Psoas muscle (tissue), 8 donors: ENCODE measurements around the gene SP3. TPM values are rescaled to one million over a fixed set of nuclear protein-coding genes. Genes with fewer than 3 reads are reported as not detected.

Experiments
- ATAC-seq, 4 donors: fragments of 200-7000 bp; cut with Tn5 transposase; one replicate each; pipeline ENCODE4 v1.9.1; 2020; ENCODE audit warnings: moderate library complexity in 3 of 4, mild to moderate bottlenecking in 2 of 4
- DNase-seq, 2 donors: peaks; one replicate each; pipeline ENCODE4 v3.0.0-alpha.2; 2020
- H3K27ac ChIP-seq: fragments of 200-600 bp; one replicate; pipeline ENCODE4 v1.8.0; 2022
- H3K27me3 ChIP-seq, 3 donors: fragments of 200-600 bp in 1 of 3; one replicate each; pipeline versions ENCODE4 v1.6.1 to v1.8.0; 2013 to 2022; ENCODE audit warnings: low read length in 2 of 3, mild to moderate bottlenecking in 2 of 3, moderate library complexity in 1 of 3; ENCODE audit not compliant: insufficient read depth in 3 of 3
- H3K36me3 ChIP-seq, 2 donors: fragments of 200-600 bp in 1 of 2; one replicate each; pipeline versions ENCODE4 v1.6.1 to v1.8.0; 2013 to 2022; ENCODE audit warnings: low read depth in 1 of 2, mild to moderate bottlenecking in 1 of 2, moderate library complexity in 1 of 2; ENCODE audit not compliant: insufficient read depth in 1 of 2
- H3K4me1 ChIP-seq: fragments of 200-600 bp; one replicate; pipeline ENCODE4 v1.8.0; 2022
- H3K4me3 ChIP-seq: fragments of 200-600 bp; one replicate; pipeline ENCODE4 v1.8.0; 2022; ENCODE audit warnings: mild to moderate bottlenecking
- H3K9me3 ChIP-seq: fragments of 200-600 bp; one replicate; pipeline ENCODE4 v1.8.0; 2022
- WGBS, 3 donors: extraction: QIAGEN DNeasy Blood & Tissue Kit; methylation state at CpG; one replicate each; pipeline versions ENCODE4 v1.1.6 to v1.1.7; 2013; 5-methylcytosine and 5-hydroxymethylcytosine counted together
- intact Hi-C, 2 donors: fragments of 100-400 bp; cut with DNase I; formaldehyde crosslinking; loops; one replicate each; pipeline versions ENCODE4 v1.11.0 to v1.14.2; 2022
- polyA plus RNA-seq, 3 donors: library from polyadenylated mRNA; stranded (reverse); fragments of 200-250 nt; gene quantifications; one replicate each; pipeline ENCODE4 v1.2.3, GENCODE V29; 2013
- total RNA-seq, 4 donors: library from RNA; stranded (reverse); fragmentation: NEBNext Ultra II Directional in 2 of 4; extraction: Animal tissue kit (Norgen Biotek cat#: 25700) in 2 of 4; gene quantifications; one replicate each; pipeline versions ENCODE4 v1.2.1 to v1.2.4, GENCODE V29; 2021 to 2023
- TF ChIP-seq, protein P1 (sequence below): fragments of 200-600 bp; IDR thresholded peaks from one replicate; pipeline ENCODE4 v1.8.0; 2022; ENCODE audit warnings: antibody characterized with exemption
- donor health status: healthy with polysubstance abuse.
- donor health status: DM: no; HTN: no; CAD: no; lungs with moderate emphysema.
- donor health status: Bipolar disorder and iron deficiency.
- donor health status: healthy.
- donor health status: DM: yes; HTN: yes; CAD: no.
- donor health status: DM: no; HTN: no; CAD: no.
- donor health status: DM: no; HTN: no; CAD: no.
- donor health status: DM: yes; HTN: yes; CAD: no.

The SP3 gene
- total and polyA plus RNA-seq, 7 donors = 13.9 to 52.0 (median 38.2) TPM

DNA sequence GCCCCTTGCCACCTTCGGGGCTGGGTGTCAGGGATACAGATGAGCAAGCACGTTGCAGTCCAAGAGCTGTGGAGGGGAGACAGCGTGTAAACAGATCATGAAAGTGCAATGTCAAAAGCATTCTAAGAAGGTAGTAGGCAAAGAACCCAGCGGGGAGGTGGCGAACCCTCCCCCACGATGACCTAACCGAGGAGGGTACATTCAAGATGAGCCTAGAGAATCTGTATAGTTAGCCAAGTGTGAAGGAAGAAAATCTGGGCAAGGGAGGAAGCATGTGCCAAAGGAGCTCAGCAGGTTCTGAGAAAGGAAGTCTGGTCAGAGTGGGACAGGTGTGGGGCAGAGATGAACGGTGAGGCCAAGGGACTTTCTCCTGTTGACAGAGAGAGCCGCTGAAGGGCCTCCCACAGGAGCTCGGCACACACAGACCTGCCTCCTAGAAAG is 106.9 kb downstream of the SP3 start:
- TF ChIP-seq, protein P1, sequence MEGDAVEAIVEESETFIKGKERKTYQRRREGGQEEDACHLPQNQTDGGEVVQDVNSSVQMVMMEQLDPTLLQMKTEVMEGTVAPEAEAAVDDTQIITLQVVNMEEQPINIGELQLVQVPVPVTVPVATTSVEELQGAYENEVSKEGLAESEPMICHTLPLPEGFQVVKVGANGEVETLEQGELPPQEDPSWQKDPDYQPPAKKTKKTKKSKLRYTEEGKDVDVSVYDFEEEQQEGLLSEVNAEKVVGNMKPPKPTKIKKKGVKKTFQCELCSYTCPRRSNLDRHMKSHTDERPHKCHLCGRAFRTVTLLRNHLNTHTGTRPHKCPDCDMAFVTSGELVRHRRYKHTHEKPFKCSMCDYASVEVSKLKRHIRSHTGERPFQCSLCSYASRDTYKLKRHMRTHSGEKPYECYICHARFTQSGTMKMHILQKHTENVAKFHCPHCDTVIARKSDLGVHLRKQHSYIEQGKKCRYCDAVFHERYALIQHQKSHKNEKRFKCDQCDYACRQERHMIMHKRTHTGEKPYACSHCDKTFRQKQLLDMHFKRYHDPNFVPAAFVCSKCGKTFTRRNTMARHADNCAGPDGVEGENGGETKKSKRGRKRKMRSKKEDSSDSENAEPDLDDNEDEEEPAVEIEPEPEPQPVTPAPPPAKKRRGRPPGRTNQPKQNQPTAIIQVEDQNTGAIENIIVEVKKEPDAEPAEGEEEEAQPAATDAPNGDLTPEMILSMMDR = no peak
- 39 to 47% (median 43%) methylated on average over 10 of the region's 10 CpGs for WGBS, 3 donors
- ATAC-seq = no peak

More for the DNA sequence above, 106.9 kb downstream of the SP3 start:
- Histone ChIP-seq H3K27me3 (no peaks in the 10 kb centered on the region), H3K4me3 (no peak overlapping the region), H3K36me3 (no peaks in the 10 kb centered on the region), H3K4me1 (peaks cover 10% of the 10 kb centered on the region), H3K27ac (no peak overlapping the region), H3K9me3 (no peaks in the 10 kb centered on the region)
- DNase-seq = no peak
- intact Hi-C loops = no loop called here
